Measurements from ENCODE around the gene NFS1.
"Not testable (repeated sequence)": the region's sequence is repeated elsewhere in the genome, so short reads cannot be mapped to it uniquely, and the experiment has no call there.

The NFS1 gene

DNA sequence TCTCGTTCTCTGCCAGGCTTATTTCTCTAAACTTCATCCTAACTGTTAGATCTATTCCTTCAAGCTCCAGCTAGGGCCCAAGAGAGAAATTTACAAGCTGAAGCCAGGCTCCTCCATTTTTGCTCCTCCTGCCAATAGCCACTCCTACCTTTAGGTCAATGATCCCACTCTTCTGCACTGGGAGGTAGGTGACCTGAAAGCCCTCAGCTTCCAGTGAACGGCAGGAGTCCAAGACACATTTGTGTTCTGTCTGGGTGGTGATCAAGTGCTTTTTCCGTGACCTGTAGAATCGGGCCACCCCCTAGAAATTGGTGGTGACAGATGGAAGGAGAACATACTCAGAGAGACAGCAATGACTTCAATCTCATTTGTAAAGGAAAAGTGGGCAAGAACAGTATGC, 8.9 kb downstream of the NFS1 start:
- no peak for TF ChIP-seq TAF1 (IDR thresholded peaks at IDR 0.05; ENCODE audit: borderline replicate concordance, low read depth, low read length)
- no peak for TF ChIP-seq POLR2AphosphoS5 (IDR thresholded peaks at IDR 0.05; ENCODE audit: low read depth, low read length)
- TF ChIP-seq POLR2A (IDR thresholded peaks at IDR 0.05; ENCODE audit: low read depth, low read length), result no peak
- FAIRE-seq, result no peak
- no peak for DNase-seq (ENCODE audit: insufficient read length)

GRCh38 chr20:35686872-35687271, 12.3 kb downstream of the NFS1 start:
- FAIRE-seq, result not testable (repeated sequence)

DNA sequence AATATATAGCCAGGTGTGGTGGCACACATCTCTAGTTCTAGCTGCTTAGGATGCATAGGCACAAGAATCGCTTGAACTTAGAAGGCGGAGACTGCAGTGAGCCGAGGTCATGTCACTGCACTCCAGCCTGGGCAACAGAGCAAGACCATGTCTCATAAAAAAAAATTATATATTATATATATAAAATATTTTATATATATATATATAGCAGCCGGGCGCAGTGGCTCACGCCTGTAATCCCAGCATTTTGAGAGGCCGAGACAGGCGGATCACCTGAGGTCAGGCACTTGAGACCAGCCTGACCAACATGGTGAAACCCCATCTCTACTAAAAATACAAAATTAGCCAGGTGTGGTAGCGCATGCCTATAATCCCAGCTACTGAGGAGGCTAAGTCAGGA, 13.8 kb downstream of the NFS1 start:
- not testable (repeated sequence) for DNase-seq (ENCODE audit: insufficient read length); FAIRE-seq

More at GRCh38 chr20:35686872-35687271, 12.3 kb downstream of the NFS1 start:
- not testable (repeated sequence) for DNase-seq (ENCODE audit: insufficient read length)

GRCh38 chr20:35681960-35682359, 17.2 kb downstream of the NFS1 start:
- DNase-seq (ENCODE audit: insufficient read length), result no peak
- FAIRE-seq, result no peak
- TF ChIP-seq POLR2A (IDR thresholded peaks at IDR 0.05; ENCODE audit: low read depth, low read length), result no peak
- TF ChIP-seq TAF1 (IDR thresholded peaks at IDR 0.05; ENCODE audit: borderline replicate concordance, low read depth, low read length), result no peak
- TF ChIP-seq POLR2AphosphoS5 (IDR thresholded peaks at IDR 0.05; ENCODE audit: low read depth, low read length), result no peak

- FAIRE-seq (no peak), DNase-seq (ENCODE audit: insufficient read length) (no peak)
- TF ChIP-seq TAF1 (IDR thresholded peaks at IDR 0.05; ENCODE audit: borderline replicate concordance, low read depth, low read length), result no peak
- TF ChIP-seq POLR2A (IDR thresholded peaks at IDR 0.05; ENCODE audit: low read depth, low read length), result no peak
- TF ChIP-seq POLR2AphosphoS5 (IDR thresholded peaks at IDR 0.05; ENCODE audit: low read depth, low read length), result no peak
Measured at GRCh38 chr20:35680452-35681183, 18.5 kb downstream of the NFS1 start.

GRCh38 chr20:35674921-35675320, 24.2 kb downstream of the NFS1 start:
- no peak for FAIRE-seq
- no peak for DNase-seq (ENCODE audit: insufficient read length)
- no peak for TF ChIP-seq TAF1 (IDR thresholded peaks at IDR 0.05; ENCODE audit: borderline replicate concordance, low read depth, low read length)
- TF ChIP-seq POLR2AphosphoS5 (IDR thresholded peaks at IDR 0.05; ENCODE audit: low read depth, low read length), result no peak
- no peak for TF ChIP-seq POLR2A (IDR thresholded peaks at IDR 0.05; ENCODE audit: low read depth, low read length)

DNA sequence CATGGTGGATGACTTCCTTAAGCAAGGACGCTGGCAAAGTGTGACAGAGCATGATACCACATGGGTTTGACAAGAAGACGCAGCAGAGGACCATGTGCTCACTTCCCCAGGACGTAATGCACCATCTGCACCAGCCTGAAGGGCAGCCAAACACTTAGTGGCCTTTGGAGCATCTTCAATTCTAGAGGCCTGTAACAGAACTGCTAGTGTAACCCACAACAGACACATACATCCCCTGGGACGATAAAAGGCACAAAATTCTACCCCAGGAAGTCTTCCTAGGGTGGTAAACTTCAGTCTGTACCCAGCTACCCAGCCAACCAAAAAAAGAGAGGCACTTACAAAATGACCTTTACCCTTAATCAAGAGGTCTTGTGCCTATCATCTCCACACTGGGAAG, 25.3 kb downstream of the NFS1 start:
- FAIRE-seq (no peak), DNase-seq (ENCODE audit: insufficient read length) (no peak)
- TF ChIP-seq TAF1 (IDR thresholded peaks at IDR 0.05; ENCODE audit: borderline replicate concordance, low read depth, low read length) (no peak), POLR2A (IDR thresholded peaks at IDR 0.05; ENCODE audit: low read depth, low read length) (no peak), POLR2AphosphoS5 (IDR thresholded peaks at IDR 0.05; ENCODE audit: low read depth, low read length) (no peak)

- FAIRE-seq, result no peak
- no peak for DNase-seq (ENCODE audit: insufficient read length)
- TF ChIP-seq TAF1 (IDR thresholded peaks at IDR 0.05; ENCODE audit: borderline replicate concordance, low read depth, low read length), result no peak
- no peak for TF ChIP-seq POLR2A (IDR thresholded peaks at IDR 0.05; ENCODE audit: low read depth, low read length)
- TF ChIP-seq POLR2AphosphoS5 (IDR thresholded peaks at IDR 0.05; ENCODE audit: low read depth, low read length), result no peak
Measured at GRCh38 chr20:35669681-35670080, 29.5 kb downstream of the NFS1 start.

DNA sequence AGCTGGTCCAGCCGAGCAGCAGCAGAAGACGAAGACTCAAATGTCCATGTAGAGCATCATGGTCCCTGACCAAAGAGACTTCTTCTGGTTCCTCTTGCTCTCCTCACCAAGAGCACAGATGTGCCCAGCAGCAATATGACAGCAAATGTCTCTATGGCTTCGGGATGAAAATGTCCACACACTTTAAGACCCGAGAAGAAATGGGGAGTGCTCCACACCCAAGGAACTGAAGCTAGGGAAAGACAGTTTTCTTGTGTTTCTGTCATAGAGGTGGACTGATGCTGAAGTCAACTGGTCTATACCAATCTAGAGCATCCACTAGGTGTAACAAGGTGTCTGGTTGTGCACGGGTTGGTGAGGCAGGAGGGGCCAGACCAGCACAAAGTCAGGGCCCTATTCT, 29.9 kb downstream of the NFS1 start:
- no peak for FAIRE-seq
- no peak for TF ChIP-seq TAF1 (IDR thresholded peaks at IDR 0.05; ENCODE audit: borderline replicate concordance, low read depth, low read length)
- TF ChIP-seq POLR2AphosphoS5 (IDR thresholded peaks at IDR 0.05; ENCODE audit: low read depth, low read length), result no peak
- TF ChIP-seq POLR2A (IDR thresholded peaks at IDR 0.05; ENCODE audit: low read depth, low read length), result no peak
- DNase-seq (ENCODE audit: insufficient read length), result no peak

GRCh38 chr20:35665949-35666288, 33.2 kb downstream of the NFS1 start:
- FAIRE-seq (no peak), DNase-seq (ENCODE audit: insufficient read length) (no peak)
- TF ChIP-seq POLR2A (IDR thresholded peaks at IDR 0.05; ENCODE audit: low read depth, low read length) (no peak), TAF1 (IDR thresholded peaks at IDR 0.05; ENCODE audit: borderline replicate concordance, low read depth, low read length) (no peak), POLR2AphosphoS5 (IDR thresholded peaks at IDR 0.05; ENCODE audit: low read depth, low read length) (no peak)

DNA sequence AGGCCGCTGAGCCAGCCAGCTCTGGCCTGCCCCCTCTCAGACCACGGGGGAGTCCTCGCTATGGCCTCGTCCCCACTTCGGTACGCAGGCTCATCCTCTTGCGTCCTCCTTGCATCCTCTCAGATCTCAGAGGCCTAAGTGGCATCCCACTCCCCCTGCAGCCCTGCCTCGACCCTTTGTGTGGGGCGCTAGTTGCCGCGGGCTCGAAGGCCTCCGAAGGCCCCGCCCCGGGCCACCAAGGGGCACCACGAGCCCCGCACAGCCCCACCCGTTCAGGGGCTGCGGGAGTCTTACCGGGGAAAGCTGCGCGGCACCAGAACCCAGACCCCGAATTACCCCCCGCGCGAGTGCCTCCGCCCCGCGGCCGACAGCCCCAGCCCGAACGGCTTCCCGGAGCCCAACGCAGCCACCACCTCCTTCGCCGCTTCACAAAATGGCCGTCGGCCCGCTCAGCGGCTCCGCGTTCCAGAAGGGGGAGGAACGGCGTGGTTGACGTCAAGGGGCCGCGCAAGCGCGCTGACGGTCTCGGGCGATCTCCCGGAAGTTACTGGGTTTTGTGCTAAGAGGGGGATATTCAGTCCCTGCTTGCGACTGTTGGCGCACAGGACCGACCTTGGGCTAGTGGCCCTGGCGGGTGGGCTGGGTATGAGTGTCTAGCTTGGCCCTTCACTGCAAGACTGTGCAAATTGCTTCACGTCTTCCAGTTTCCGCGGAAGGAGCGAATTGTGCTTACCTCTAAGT, 34.5 kb downstream of the NFS1 start, which contains the start of the genes CPNE1 and RBM12:
Gene CPNE1, minus strand, starts transcription at position 435 of the 741 bp plus-strand sequence. CDS start 31,977 bp downstream, outside the sequence.
Gene RBM12, minus strand, starts transcription at position 435 of the 741 bp plus-strand sequence. CDS start 9,578 bp downstream, outside the sequence.
- TF ChIP-seq POLR2A (IDR thresholded peaks at IDR 0.05; ENCODE audit: low read depth, low read length), result peak; percentile 92
- TF ChIP-seq POLR2AphosphoS5 (IDR thresholded peaks at IDR 0.05; ENCODE audit: low read depth, low read length), result peak; percentile 97
- TF ChIP-seq TAF1 (IDR thresholded peaks at IDR 0.05; ENCODE audit: borderline replicate concordance, low read depth, low read length), result peak; percentile 95
- peak; percentile 97 for FAIRE-seq

More for the DNA sequence above, 34.5 kb downstream of the NFS1 start, which contains the start of the genes CPNE1 and RBM12:
- DNase-seq (ENCODE audit: insufficient read length), result peak; percentile 96

Measured in GM12892 (cell line).